ENCODE measurements around the gene SP8.

DNA sequence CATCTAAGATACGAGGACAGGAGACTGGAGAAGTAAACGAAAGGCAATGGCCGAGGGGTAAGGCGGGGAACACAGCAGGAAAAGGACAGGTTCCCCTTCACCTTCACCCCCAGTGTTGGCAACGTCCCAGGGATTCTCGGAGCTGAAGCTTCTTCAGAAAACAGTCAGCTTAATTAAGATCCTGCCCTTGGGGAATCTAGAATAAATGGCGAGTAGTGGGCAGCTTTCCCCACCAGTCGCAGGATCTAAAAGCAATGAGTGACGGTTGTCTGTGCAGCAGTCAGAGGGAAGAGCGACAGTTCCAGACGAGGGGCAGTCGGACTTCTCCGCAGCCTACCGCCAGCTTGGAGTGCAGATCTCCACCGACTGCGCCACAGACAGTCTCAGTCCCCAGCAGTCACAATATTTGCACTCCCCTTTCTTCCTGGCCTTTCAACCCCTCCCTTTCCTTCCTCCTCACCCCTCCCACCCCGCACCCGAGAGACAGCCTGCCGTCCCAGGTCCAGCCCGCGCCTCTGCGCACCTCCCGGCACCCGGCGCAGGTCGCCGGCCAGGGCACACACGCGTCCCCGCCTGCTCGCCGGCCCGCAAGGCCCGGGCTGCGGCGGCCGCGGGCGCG is 10.9 kb upstream of the SP8 start:
- TF ChIP-seq, protein P1, sequence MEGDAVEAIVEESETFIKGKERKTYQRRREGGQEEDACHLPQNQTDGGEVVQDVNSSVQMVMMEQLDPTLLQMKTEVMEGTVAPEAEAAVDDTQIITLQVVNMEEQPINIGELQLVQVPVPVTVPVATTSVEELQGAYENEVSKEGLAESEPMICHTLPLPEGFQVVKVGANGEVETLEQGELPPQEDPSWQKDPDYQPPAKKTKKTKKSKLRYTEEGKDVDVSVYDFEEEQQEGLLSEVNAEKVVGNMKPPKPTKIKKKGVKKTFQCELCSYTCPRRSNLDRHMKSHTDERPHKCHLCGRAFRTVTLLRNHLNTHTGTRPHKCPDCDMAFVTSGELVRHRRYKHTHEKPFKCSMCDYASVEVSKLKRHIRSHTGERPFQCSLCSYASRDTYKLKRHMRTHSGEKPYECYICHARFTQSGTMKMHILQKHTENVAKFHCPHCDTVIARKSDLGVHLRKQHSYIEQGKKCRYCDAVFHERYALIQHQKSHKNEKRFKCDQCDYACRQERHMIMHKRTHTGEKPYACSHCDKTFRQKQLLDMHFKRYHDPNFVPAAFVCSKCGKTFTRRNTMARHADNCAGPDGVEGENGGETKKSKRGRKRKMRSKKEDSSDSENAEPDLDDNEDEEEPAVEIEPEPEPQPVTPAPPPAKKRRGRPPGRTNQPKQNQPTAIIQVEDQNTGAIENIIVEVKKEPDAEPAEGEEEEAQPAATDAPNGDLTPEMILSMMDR (IDR thresholded peaks at IDR 0.05) = no peak
- no peak for TF ChIP-seq POLR2A (IDR thresholded peaks at IDR 0.05)
- TF ChIP-seq EP300 (IDR thresholded peaks at IDR 0.05) = no peak
